Keratinocyte (primary cell): ENCODE measurements around the gene PTGDR2. TPM values are rescaled to one million over a fixed set of nuclear protein-coding genes. Genes with fewer than 3 reads are reported as not detected.

Experiments
- DNase-seq: peaks from one replicate; pipeline ENCODE4 v3.0.0-alpha.2; 2011; ENCODE audit warnings: low read depth, missing footprints, low spot score
- FAIRE-seq: peaks from 2 replicates; lab custom pipeline; 2011; peaks lifted over from hg19 to GRCh38; lab: Jason Lieb, UNC
- H2AFZ ChIP-seq: 2 replicates; pipeline ENCODE4 v1.6.0; 2012; ENCODE audit warnings: low read length, control low read depth, inconsistent platforms; ENCODE audit not compliant: control insufficient read depth
- H3K27ac ChIP-seq: 2 replicates; pipeline ENCODE4 v1.5.1; 2011; ENCODE audit warnings: low read length; ENCODE audit not compliant: control insufficient read depth, insufficient read depth
- H3K27me3 ChIP-seq: 3 replicates; pipeline ENCODE4 v1.6.0; 2011; ENCODE audit warnings: low read length; ENCODE audit not compliant: control insufficient read depth, insufficient read depth; ENCODE audit errors: extremely low read depth
- H3K36me3 ChIP-seq, 2 experiments: 2 replicates in 1 of 2; 3 replicates in 1 of 2; pipeline ENCODE4 v1.5.1; 2011; ENCODE audit warnings: low read length in 2 of 2, mild to moderate bottlenecking in 1 of 2; ENCODE audit not compliant: control insufficient read depth in 2 of 2, insufficient read depth in 2 of 2; ENCODE audit errors: extremely low read depth in 1 of 2
- H3K4me1 ChIP-seq: 3 replicates; pipeline ENCODE4 v1.5.1; 2011; ENCODE audit warnings: low read length; ENCODE audit not compliant: control insufficient read depth, insufficient read depth; ENCODE audit errors: extremely low read depth
- H3K4me2 ChIP-seq: 3 replicates; pipeline ENCODE4 v1.6.0; 2011; ENCODE audit warnings: low read depth, low read length; ENCODE audit not compliant: control insufficient read depth, insufficient read depth; ENCODE audit errors: extremely low read depth
- H3K4me3 ChIP-seq, 3 experiments: fragments of 200-600 bp in 1 of 3; sonication (generic) in 1 of 3; 2 replicates in 2 of 3; 3 replicates in 1 of 3; pipeline ENCODE4 v1.5.1; 2011 to 2016; ENCODE audit warnings: low read length in 3 of 3, mild to moderate bottlenecking in 3 of 3, control low read depth in 2 of 3, inconsistent platforms in 1 of 3, low read depth in 1 of 3, mixed read lengths in 1 of 3, mixed run types in 1 of 3, moderate library complexity in 1 of 3; ENCODE audit not compliant: control insufficient read depth in 2 of 3, insufficient read depth in 2 of 3; ENCODE audit errors: extremely low read depth in 1 of 3
- H3K79me2 ChIP-seq: 2 replicates; pipeline ENCODE4 v1.6.0; 2012; ENCODE audit warnings: low read length; ENCODE audit not compliant: control insufficient read depth, insufficient read depth
- H3K9ac ChIP-seq: 3 replicates; pipeline ENCODE4 v1.6.0; 2011; ENCODE audit warnings: low read length; ENCODE audit not compliant: control insufficient read depth, insufficient read depth; ENCODE audit errors: extremely low read depth
- H3K9me1 ChIP-seq: 3 replicates; pipeline ENCODE4 v1.6.0; 2011; ENCODE audit warnings: low read length; ENCODE audit not compliant: control insufficient read depth, insufficient read depth; ENCODE audit errors: extremely low read depth
- H3K9me3 ChIP-seq: 2 replicates; pipeline ENCODE4 v1.5.1; 2012; ENCODE audit warnings: low read depth, low read length; ENCODE audit not compliant: control insufficient read depth
- H4K20me1 ChIP-seq: 3 replicates; pipeline ENCODE4 v1.6.0; 2011; ENCODE audit warnings: low read length; ENCODE audit not compliant: control insufficient read depth, insufficient read depth; ENCODE audit errors: extremely low read depth
- EZH2 ChIP-seq: IDR thresholded peaks from one replicate; pipeline ENCODE4 v1.6.1; 2012; ENCODE audit warnings: inconsistent platforms, mild to moderate bottlenecking, low read length, moderate library complexity
- dilution Hi-C: fragments of 300-500 bp; cut with MboI; formaldehyde crosslinking; loops from one replicate; pipeline ENCODE4 v1.7.0; 2020; ENCODE audit warnings: low sequenced_read_pairs; ENCODE audit not compliant: extremely low pct_ligation_motif_present
- polyA plus RNA-seq, 5 experiments: library from polyadenylated mRNA; depleted of rRNA in 3 of 5; stranded (reverse) in 3 of 5; stranded (forward) in 1 of 5; unstranded in 1 of 5; fragments of >200 nt; gene quantifications; 1 replicate in 1 of 5; 2 replicates in 3 of 5; 3 replicates in 1 of 5; pipeline versions ENCODE4 v1.2.1 to v1.2.3, GENCODE V29; 2011 to 2012; ENCODE audit warnings: missing spikeins in 2 of 5, low read depth in 1 of 5, low replicate concordance in 1 of 5
- TF ChIP-seq, protein P1 (sequence below), 3 experiments: IDR thresholded peaks in 1 of 3; conservative IDR thresholded peaks in 1 of 3; optimal IDR thresholded peaks in 1 of 3; 2 replicates in 2 of 3; 3 replicates in 1 of 3; pipeline versions ENCODE3 to v1.5.1; 2011; ENCODE audit warnings: low read length in 3 of 3, mild to moderate bottlenecking in 3 of 3, moderate library complexity in 2 of 3, control low read depth in 1 of 3, inconsistent platforms in 1 of 3; ENCODE audit not compliant: insufficient read depth in 2 of 3; ENCODE audit errors: extremely low read depth in 1 of 3

The PTGDR2 gene
- polyA plus RNA-seq, 1 donor (not counting 4 experiments of a cell fraction or from before 2014, with no cell fraction given) = not detected

GRCh38 chr11:60874421-60875365 lies 18.9 kb upstream of the PTGDR2 start:
- Histone ChIP-seq H3K4me1 (no peaks in the 10 kb centered on the region), H3K36me3 (peaks cover 0 to 5% of the 10 kb centered on the region in 2 experiments), H3K4me3 (no peak overlapping the region), H3K9me3 (no peaks in the 10 kb centered on the region), H3K9me1 (no peaks in the 10 kb centered on the region), H3K4me2 (no peak overlapping the region), H4K20me1 (no peaks in the 10 kb centered on the region), H3K9ac (no peak overlapping the region), H2AFZ (no peak overlapping the region), H3K27ac (no peak overlapping the region), H3K27me3 (no peaks in the 10 kb centered on the region), H3K79me2 (no peaks in the 10 kb centered on the region)
- no peak for TF ChIP-seq EZH2
- TF ChIP-seq, protein P1, sequence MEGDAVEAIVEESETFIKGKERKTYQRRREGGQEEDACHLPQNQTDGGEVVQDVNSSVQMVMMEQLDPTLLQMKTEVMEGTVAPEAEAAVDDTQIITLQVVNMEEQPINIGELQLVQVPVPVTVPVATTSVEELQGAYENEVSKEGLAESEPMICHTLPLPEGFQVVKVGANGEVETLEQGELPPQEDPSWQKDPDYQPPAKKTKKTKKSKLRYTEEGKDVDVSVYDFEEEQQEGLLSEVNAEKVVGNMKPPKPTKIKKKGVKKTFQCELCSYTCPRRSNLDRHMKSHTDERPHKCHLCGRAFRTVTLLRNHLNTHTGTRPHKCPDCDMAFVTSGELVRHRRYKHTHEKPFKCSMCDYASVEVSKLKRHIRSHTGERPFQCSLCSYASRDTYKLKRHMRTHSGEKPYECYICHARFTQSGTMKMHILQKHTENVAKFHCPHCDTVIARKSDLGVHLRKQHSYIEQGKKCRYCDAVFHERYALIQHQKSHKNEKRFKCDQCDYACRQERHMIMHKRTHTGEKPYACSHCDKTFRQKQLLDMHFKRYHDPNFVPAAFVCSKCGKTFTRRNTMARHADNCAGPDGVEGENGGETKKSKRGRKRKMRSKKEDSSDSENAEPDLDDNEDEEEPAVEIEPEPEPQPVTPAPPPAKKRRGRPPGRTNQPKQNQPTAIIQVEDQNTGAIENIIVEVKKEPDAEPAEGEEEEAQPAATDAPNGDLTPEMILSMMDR (optimal IDR thresholded peaks at IDR 0.05 in 1 of 3, IDR thresholded peaks at IDR 0.05 in 1 of 3, conservative IDR thresholded peaks at IDR 0.05 in 1 of 3; ENCODE audit: extremely low read depth in 1 of 3, insufficient read depth in 2 of 3, low read length in 3 of 3) = no peak
- no peak for FAIRE-seq
- DNase-seq = no peak
- dilution Hi-C loops = no loop called here

GRCh38 chr11:60873533-60873932 lies 17.8 kb upstream of the PTGDR2 start:
- H3K4me3 ChIP-seq = no peak overlapping the region
- H3K9me1 ChIP-seq = no peaks in the 10 kb centered on the region
- no peaks in the 10 kb centered on the region for H3K79me2 ChIP-seq
- TF ChIP-seq EZH2 = no peak
- TF ChIP-seq, protein P1 (optimal IDR thresholded peaks at IDR 0.05 in 1 of 3, IDR thresholded peaks at IDR 0.05 in 1 of 3, conservative IDR thresholded peaks at IDR 0.05 in 1 of 3; ENCODE audit: extremely low read depth in 1 of 3, insufficient read depth in 2 of 3, low read length in 3 of 3) = no peak
- no peaks in the 10 kb centered on the region for H3K36me3 ChIP-seq
- H3K9ac ChIP-seq = no peak overlapping the region
- no peaks in the 10 kb centered on the region for H3K27me3 ChIP-seq
- H3K4me2 ChIP-seq = no peak overlapping the region
- dilution Hi-C loops = no loop called here
- H3K4me1 ChIP-seq = no peaks in the 10 kb centered on the region
- H4K20me1 ChIP-seq = no peaks in the 10 kb centered on the region
- no peak overlapping the region for H2AFZ ChIP-seq
- DNase-seq = no peak
- no peaks in the 10 kb centered on the region for H3K9me3 ChIP-seq
- FAIRE-seq = no peak
- H3K27ac ChIP-seq = no peak overlapping the region
